HG02642 (cell line): Measurements from ENCODE around the gene IMMP2L.
"Not testable (repeated sequence)": the region's sequence is repeated elsewhere in the genome, so short reads cannot be mapped to it uniquely, and the experiment has no call there.

ENCODE experiments used
- ATAC-seq: cut with Tn5 transposase; IDR thresholded peaks from one replicate; pipeline ENCODE4 v1.9.1; 2021; ENCODE audit warnings: mild to moderate bottlenecking; ENCODE audit not compliant: unreplicated experiment, poor library complexity

IMMP2L gene

GRCh38 chr7:111561904-111562732 lies at the start of gene IMMP2L:
IMMP2L (minus strand) TSS chr7:111562492.
- ATAC-seq: peak; percentile 92

DNA sequence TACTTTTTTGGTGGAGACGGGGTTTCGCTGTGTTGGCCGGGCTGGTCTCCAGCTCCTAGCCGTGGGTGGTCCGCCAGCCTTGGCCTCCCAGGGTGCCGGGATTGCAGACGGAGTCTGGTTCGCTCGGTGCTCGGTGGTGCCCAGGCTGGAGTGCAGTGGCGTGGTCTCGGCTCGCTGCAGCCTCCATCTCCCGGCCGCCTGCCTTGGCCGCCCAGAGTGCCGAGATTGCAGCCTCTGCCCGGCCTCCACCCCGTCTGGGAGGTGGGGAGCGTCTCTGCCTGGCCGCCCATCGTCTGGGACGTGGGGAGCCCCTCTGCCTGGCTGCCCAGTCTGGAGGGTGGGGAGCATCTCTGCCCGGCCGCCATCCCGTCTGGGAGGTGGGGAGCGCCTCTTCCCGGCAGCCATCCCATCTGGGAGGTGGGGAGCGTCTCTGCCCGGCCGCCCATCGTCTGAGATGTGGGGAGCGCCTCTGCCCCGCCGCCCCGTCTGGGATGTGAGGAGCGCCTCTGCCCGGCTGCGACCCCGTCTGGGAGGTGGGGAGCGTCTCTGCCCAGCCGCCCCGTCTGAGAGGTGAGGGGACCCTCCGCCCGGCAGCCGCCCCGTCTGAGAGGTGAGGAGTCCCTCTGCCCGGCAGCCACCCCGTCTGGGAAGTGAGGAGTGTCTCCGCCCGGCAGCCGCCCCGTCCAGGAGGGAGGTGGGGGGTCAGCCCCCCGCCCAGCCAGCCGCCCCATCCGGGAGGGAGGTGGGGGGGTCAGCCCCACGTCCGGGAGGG lies 47.4 kb upstream of the IMMP2L start:
- ATAC-seq: not testable (repeated sequence)

DNA sequence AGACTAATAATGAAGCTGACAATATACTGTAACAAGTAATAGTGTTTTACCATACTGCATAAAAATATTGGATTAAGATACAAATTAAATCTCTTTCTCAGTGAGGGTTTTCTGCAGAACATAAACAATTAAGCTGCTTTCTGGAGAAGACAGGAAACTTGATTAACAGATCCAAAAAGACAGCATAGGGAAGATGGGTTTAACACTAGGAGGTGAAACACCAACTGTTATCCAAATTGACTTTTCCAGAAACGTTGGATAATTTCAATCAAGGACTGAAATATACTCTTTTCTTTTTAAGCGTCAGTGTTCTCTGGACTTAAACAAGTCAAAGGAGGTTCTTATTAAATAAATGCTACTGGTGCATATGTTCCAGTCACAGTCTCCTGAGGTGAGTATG lies 45.3 kb upstream of the IMMP2L start:
- no peak for ATAC-seq

DNA sequence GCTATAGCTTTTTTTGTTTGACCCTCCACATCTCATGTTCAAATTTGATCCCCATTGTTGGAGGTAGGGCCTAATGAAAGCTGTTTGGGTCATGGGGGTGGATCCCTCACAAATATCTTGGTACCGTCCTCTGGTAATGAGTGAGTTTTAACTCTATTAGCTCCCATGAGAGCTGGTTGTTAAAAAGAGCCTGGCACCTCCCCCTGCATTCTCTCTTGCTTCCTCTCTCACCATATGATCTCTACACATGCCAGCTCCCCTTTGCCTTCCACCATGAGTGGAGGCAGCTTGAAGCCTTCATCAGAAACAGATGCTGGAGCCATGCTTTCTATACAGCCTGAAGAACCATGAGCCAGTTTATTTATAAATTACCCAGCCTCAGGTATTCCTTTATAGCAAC lies 43.0 kb upstream of the IMMP2L start:
- no peak for ATAC-seq

GRCh38 chr7:111600091-111600490 lies 37.8 kb upstream of the IMMP2L start:
- ATAC-seq: no peak

DNA sequence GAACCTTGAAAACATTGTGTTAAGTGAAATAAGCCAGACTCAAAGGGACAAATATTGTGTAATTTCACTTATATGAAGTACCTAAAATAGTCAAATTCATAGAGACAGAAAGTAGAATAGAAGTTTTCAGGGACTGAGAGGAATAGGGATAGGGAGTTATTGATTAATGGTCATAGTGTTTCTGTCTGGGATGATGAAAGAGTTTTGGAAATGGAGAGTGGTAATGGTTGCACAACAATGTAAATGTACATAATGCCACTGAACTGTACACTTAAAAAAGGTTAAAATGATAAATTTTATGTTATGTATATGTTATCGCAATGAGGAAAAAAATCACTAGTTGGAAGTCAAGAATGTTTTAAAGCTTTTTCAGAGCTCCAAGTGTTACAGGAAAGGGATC lies 33.5 kb upstream of the IMMP2L start:
- ATAC-seq: no peak

DNA sequence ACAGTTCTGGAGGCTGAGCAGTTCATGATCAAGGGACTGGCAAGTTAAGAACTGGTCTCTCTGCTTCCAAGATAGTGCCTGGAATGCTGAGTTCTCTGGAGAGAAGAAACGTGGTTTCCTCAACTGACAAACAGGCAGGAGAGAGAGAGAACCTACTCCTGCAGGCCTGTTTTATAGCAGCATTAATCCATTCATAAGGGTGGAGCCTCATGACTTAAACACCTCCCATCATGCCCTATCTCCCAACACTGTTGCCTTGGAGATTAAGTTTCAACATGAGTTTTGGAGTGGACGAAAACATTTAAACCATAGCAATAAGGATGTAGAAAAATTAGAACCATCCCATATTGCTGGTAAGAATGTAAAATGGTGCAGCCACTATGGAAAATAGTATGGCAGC lies 32.3 kb upstream of the IMMP2L start:
- ATAC-seq: no peak

GRCh38 chr7:111593343-111593742 lies 31.1 kb upstream of the IMMP2L start:
- no peak for ATAC-seq

- ATAC-seq: no peak
Observed at GRCh38 chr7:111588065-111588433, 25.8 kb upstream of the IMMP2L start.

GRCh38 chr7:111587410-111588064 lies 25.2 kb upstream of the IMMP2L start:
- no peak for ATAC-seq

- ATAC-seq: no peak
Observed at GRCh38 chr7:111586711-111587409, 24.6 kb upstream of the IMMP2L start.

GRCh38 chr7:111581784-111582488 lies 19.6 kb upstream of the IMMP2L start:
- ATAC-seq: not testable (repeated sequence)

GRCh38 chr7:111581207-111581606 lies 18.9 kb upstream of the IMMP2L start:
- not testable (repeated sequence) for ATAC-seq

- ATAC-seq: no peak
Observed at GRCh38 chr7:111578754-111579153, 16.5 kb upstream of the IMMP2L start.

DNA sequence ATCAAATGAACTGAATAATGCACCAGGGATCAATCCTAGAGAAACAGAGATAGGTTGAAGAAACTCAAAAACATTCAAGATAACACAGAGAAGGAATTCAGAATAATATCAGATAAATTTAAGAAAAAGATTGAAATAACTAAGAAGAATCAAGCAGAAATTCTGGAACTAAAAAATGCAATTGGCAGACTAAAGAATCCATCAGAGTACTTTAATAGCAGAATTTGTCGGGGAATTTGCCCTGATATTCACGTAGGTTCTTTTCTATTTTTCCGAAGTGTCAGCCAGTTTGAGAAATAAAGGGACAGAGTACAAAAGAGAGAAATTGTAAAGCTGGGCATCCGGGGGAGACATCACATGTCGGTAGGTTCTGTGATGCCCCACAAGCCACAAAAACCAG lies 9.4 kb upstream of the IMMP2L start:
- ATAC-seq: no peak

GRCh38 chr7:111568870-111569462 lies 6.7 kb upstream of the IMMP2L start:
- ATAC-seq: peak; percentile 64

- ATAC-seq: no peak
Observed at GRCh38 chr7:111568419-111568818, 6.1 kb upstream of the IMMP2L start.

DNA sequence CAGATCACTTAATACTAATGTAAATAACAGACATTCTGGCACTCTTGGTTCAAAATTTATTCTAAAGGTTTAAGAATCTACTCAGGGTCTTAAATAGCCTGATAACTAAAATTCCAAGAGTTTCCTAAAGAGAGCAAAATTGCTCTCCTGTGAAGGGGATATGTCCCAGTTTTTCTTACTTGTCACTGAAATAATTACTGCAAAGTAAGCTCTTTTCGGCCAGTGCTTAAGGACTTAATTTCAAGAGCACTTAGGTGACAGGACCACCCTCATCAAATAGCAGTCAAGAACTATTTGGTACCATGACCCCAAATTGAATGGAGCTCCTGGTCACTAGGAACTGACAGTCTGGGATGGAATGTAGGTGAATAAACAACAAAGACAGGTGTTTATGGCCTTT lies 1.8 kb upstream of the IMMP2L start:
- no peak for ATAC-seq

DNA sequence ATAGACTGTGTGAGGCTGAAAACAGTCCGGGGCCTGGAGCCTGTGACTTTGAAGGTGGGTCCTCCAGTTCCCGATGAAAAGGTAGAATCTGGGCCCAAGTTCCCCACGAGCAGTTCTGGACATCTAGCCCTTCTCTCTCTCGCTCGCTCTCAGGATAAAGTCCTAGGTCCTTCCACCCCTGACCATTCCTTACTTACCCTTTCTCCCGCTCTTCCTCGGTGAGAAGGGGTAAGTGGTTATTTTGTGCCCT lies 713 bp downstream of the IMMP2L start:
- ATAC-seq: no peak
